Keratinocyte (primary cell): Measurements from ENCODE around the gene NDUFC2. TPM values are rescaled to one million over a fixed set of nuclear protein-coding genes. Genes with fewer than 3 reads are reported as not detected.

ENCODE experiments used
- DNase-seq: peaks from one replicate; pipeline ENCODE4 v3.0.0-alpha.2; 2011; ENCODE audit warnings: low read depth, missing footprints, low spot score
- FAIRE-seq: peaks from 2 replicates; lab custom pipeline; 2011; peaks lifted over from hg19 to GRCh38; lab: Jason Lieb, UNC
- H2AFZ ChIP-seq: 2 replicates; pipeline ENCODE4 v1.6.0; 2012; ENCODE audit warnings: low read length, control low read depth, inconsistent platforms; ENCODE audit not compliant: control insufficient read depth
- H3K27ac ChIP-seq: 2 replicates; pipeline ENCODE4 v1.5.1; 2011; ENCODE audit warnings: low read length; ENCODE audit not compliant: control insufficient read depth, insufficient read depth
- H3K27me3 ChIP-seq: 3 replicates; pipeline ENCODE4 v1.6.0; 2011; ENCODE audit warnings: low read length; ENCODE audit not compliant: control insufficient read depth, insufficient read depth; ENCODE audit errors: extremely low read depth
- H3K36me3 ChIP-seq, 2 experiments: 2 replicates in 1 of 2; 3 replicates in 1 of 2; pipeline ENCODE4 v1.5.1; 2011; ENCODE audit warnings: low read length in 2 of 2, mild to moderate bottlenecking in 1 of 2; ENCODE audit not compliant: control insufficient read depth in 2 of 2, insufficient read depth in 2 of 2; ENCODE audit errors: extremely low read depth in 1 of 2
- H3K4me1 ChIP-seq: 3 replicates; pipeline ENCODE4 v1.5.1; 2011; ENCODE audit warnings: low read length; ENCODE audit not compliant: control insufficient read depth, insufficient read depth; ENCODE audit errors: extremely low read depth
- H3K4me2 ChIP-seq: 3 replicates; pipeline ENCODE4 v1.6.0; 2011; ENCODE audit warnings: low read depth, low read length; ENCODE audit not compliant: control insufficient read depth, insufficient read depth; ENCODE audit errors: extremely low read depth
- H3K4me3 ChIP-seq, 3 experiments: fragments of 200-600 bp in 1 of 3; sonication (generic) in 1 of 3; 2 replicates in 2 of 3; 3 replicates in 1 of 3; pipeline ENCODE4 v1.5.1; 2011 to 2016; ENCODE audit warnings: low read length in 3 of 3, mild to moderate bottlenecking in 3 of 3, control low read depth in 2 of 3, inconsistent platforms in 1 of 3, low read depth in 1 of 3, mixed read lengths in 1 of 3, mixed run types in 1 of 3, moderate library complexity in 1 of 3; ENCODE audit not compliant: control insufficient read depth in 2 of 3, insufficient read depth in 2 of 3; ENCODE audit errors: extremely low read depth in 1 of 3
- H3K79me2 ChIP-seq: 2 replicates; pipeline ENCODE4 v1.6.0; 2012; ENCODE audit warnings: low read length; ENCODE audit not compliant: control insufficient read depth, insufficient read depth
- H3K9ac ChIP-seq: 3 replicates; pipeline ENCODE4 v1.6.0; 2011; ENCODE audit warnings: low read length; ENCODE audit not compliant: control insufficient read depth, insufficient read depth; ENCODE audit errors: extremely low read depth
- H3K9me1 ChIP-seq: 3 replicates; pipeline ENCODE4 v1.6.0; 2011; ENCODE audit warnings: low read length; ENCODE audit not compliant: control insufficient read depth, insufficient read depth; ENCODE audit errors: extremely low read depth
- H3K9me3 ChIP-seq: 2 replicates; pipeline ENCODE4 v1.5.1; 2012; ENCODE audit warnings: low read depth, low read length; ENCODE audit not compliant: control insufficient read depth
- H4K20me1 ChIP-seq: 3 replicates; pipeline ENCODE4 v1.6.0; 2011; ENCODE audit warnings: low read length; ENCODE audit not compliant: control insufficient read depth, insufficient read depth; ENCODE audit errors: extremely low read depth
- EZH2 ChIP-seq: IDR thresholded peaks from one replicate; pipeline ENCODE4 v1.6.1; 2012; ENCODE audit warnings: inconsistent platforms, mild to moderate bottlenecking, low read length, moderate library complexity
- dilution Hi-C: fragments of 300-500 bp; cut with MboI; formaldehyde crosslinking; loops from one replicate; pipeline ENCODE4 v1.7.0; 2020; ENCODE audit warnings: low sequenced_read_pairs; ENCODE audit not compliant: extremely low pct_ligation_motif_present
- polyA plus RNA-seq, 5 experiments: library from polyadenylated mRNA; depleted of rRNA in 3 of 5; stranded (reverse) in 3 of 5; stranded (forward) in 1 of 5; unstranded in 1 of 5; fragments of >200 nt; gene quantifications; 1 replicate in 1 of 5; 2 replicates in 3 of 5; 3 replicates in 1 of 5; pipeline versions ENCODE4 v1.2.1 to v1.2.3, GENCODE V29; 2011 to 2012; ENCODE audit warnings: missing spikeins in 2 of 5, low read depth in 1 of 5, low replicate concordance in 1 of 5
- TF ChIP-seq, protein P1 (sequence below), 3 experiments: IDR thresholded peaks in 1 of 3; conservative IDR thresholded peaks in 1 of 3; optimal IDR thresholded peaks in 1 of 3; 2 replicates in 2 of 3; 3 replicates in 1 of 3; pipeline versions ENCODE3 to v1.5.1; 2011; ENCODE audit warnings: low read length in 3 of 3, mild to moderate bottlenecking in 3 of 3, moderate library complexity in 2 of 3, control low read depth in 1 of 3, inconsistent platforms in 1 of 3; ENCODE audit not compliant: insufficient read depth in 2 of 3; ENCODE audit errors: extremely low read depth in 1 of 3

Gene NDUFC2
- polyA plus RNA-seq, 1 donor (not counting 4 experiments of a cell fraction or from before 2014, with no cell fraction given) = 150 TPM

DNA sequence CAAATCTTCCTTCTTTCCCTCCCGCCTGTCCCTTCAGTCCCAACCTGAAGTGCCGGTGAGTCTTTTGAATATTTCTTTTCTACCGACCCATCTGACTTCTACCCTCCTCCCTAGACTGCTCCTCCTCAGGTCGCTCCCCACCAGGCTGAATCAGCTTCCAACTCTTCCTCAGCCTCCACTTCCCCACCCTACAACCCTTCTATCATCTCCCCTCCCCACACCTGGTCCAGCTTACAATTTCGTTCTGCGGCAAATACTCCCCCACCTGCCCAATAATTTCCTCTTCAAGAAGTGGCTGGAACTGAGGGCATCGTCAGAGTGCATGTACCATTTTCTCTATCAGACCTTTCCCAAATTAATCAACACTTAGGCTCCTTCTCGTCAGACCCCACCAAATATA lies 2.5 kb upstream of the NDUFC2 start:
- Histone ChIP-seq H3K9ac (no peak overlapping the region), H3K4me1 (peaks cover 14% of the 10 kb centered on the region), H3K27ac (no peak overlapping the region), H4K20me1 (no peaks in the 10 kb centered on the region), H3K79me2 (peaks cover 26% of the 10 kb centered on the region), H3K27me3 (no peaks in the 10 kb centered on the region), H3K4me3 (no peak overlapping the region), H3K4me2 (no peak overlapping the region), H3K9me1 (peaks cover 2% of the 10 kb centered on the region), H3K36me3 (peaks cover 0 to 5% of the 10 kb centered on the region in 2 experiments), H2AFZ (no peak overlapping the region), H3K9me3 (no peaks in the 10 kb centered on the region)
- dilution Hi-C loops = no loop called here
- no peak for TF ChIP-seq EZH2
- TF ChIP-seq, protein P1, sequence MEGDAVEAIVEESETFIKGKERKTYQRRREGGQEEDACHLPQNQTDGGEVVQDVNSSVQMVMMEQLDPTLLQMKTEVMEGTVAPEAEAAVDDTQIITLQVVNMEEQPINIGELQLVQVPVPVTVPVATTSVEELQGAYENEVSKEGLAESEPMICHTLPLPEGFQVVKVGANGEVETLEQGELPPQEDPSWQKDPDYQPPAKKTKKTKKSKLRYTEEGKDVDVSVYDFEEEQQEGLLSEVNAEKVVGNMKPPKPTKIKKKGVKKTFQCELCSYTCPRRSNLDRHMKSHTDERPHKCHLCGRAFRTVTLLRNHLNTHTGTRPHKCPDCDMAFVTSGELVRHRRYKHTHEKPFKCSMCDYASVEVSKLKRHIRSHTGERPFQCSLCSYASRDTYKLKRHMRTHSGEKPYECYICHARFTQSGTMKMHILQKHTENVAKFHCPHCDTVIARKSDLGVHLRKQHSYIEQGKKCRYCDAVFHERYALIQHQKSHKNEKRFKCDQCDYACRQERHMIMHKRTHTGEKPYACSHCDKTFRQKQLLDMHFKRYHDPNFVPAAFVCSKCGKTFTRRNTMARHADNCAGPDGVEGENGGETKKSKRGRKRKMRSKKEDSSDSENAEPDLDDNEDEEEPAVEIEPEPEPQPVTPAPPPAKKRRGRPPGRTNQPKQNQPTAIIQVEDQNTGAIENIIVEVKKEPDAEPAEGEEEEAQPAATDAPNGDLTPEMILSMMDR (optimal IDR thresholded peaks at IDR 0.05 in 1 of 3, IDR thresholded peaks at IDR 0.05 in 1 of 3, conservative IDR thresholded peaks at IDR 0.05 in 1 of 3; ENCODE audit: extremely low read depth in 1 of 3, insufficient read depth in 2 of 3, low read length in 3 of 3) = no peak
- DNase-seq = no peak
- no peak for FAIRE-seq

DNA sequence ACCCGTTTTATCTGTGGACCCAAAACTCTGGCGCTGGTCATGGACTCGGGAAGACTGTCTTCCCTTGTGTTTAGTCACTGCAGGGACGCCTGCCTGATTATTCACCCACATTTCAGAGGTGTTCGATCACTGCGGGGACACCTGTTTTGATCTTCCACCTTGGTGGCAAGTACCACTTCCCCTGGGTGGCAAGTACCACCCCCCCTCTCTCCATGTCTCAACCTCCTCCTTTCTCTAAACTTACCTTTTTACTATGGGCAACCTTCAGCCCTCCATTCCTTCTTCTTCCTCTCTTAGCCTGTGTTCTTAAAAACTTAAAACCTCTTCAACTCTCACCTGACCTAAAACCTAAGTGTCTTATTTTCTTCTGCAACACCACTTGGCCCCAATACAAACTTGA lies 1.9 kb upstream of the NDUFC2 start:
- Histone ChIP-seq H3K4me2 (no peak overlapping the region), H3K27ac (no peak overlapping the region)
- dilution Hi-C loops = no loop called here

More for the DNA sequence above, 1.9 kb upstream of the NDUFC2 start:
- DNase-seq = no peak
- Histone ChIP-seq H3K36me3 (peaks cover 0 to 5% of the 10 kb centered on the region in 2 experiments), H3K9me3 (no peaks in the 10 kb centered on the region), H3K27me3 (no peaks in the 10 kb centered on the region), H3K79me2 (peaks cover 32% of the 10 kb centered on the region), H3K4me1 (peaks cover 14% of the 10 kb centered on the region), H3K4me3 (no peak overlapping the region), H3K9ac (no peak overlapping the region), H4K20me1 (no peaks in the 10 kb centered on the region), H3K9me1 (peaks cover 4% of the 10 kb centered on the region), H2AFZ (no peak overlapping the region)
- no peak for TF ChIP-seq EZH2
- TF ChIP-seq, protein P1 (optimal IDR thresholded peaks at IDR 0.05 in 1 of 3, IDR thresholded peaks at IDR 0.05 in 1 of 3, conservative IDR thresholded peaks at IDR 0.05 in 1 of 3; ENCODE audit: extremely low read depth in 1 of 3, insufficient read depth in 2 of 3, low read length in 3 of 3) = no peak
- FAIRE-seq = no peak
